ENCODE measurements around the gene MAP3K2.
A peak's percentile ranks its signal among the peaks of the same experiment; 100 is the strongest.

DNA sequence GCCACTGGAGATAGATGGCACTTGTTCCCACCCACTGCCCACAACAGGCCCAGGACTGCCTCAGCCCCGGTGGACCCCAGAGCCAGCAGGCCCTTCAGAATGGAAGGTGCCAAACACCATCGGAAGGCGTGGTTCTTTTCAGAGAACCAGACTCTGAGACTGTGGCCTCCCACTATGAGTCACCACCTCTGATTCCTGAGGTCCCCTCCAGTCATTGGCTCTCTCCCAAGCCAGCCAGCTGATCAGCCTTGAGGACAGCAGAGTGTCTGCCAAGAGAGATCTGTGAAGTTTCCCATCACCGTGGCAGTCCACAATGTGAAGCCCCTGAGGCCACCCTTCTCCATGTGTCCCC is 10.4 kb upstream of the MAP3K2 start:
- TF ChIP-seq POLR2AphosphoS5 (IDR thresholded peaks at IDR 0.05) (peak; percentile 24 to 54 (median 50)), POLR2A (IDR thresholded peaks at IDR 0.05) (no peak)
- TF ChIP-seq, protein P1, sequence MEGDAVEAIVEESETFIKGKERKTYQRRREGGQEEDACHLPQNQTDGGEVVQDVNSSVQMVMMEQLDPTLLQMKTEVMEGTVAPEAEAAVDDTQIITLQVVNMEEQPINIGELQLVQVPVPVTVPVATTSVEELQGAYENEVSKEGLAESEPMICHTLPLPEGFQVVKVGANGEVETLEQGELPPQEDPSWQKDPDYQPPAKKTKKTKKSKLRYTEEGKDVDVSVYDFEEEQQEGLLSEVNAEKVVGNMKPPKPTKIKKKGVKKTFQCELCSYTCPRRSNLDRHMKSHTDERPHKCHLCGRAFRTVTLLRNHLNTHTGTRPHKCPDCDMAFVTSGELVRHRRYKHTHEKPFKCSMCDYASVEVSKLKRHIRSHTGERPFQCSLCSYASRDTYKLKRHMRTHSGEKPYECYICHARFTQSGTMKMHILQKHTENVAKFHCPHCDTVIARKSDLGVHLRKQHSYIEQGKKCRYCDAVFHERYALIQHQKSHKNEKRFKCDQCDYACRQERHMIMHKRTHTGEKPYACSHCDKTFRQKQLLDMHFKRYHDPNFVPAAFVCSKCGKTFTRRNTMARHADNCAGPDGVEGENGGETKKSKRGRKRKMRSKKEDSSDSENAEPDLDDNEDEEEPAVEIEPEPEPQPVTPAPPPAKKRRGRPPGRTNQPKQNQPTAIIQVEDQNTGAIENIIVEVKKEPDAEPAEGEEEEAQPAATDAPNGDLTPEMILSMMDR (IDR thresholded peaks at IDR 0.05) = no peak

All from transverse colon (tissue), 4 donors.